ENCODE measurements around the gene SLC16A10. TPM values are rescaled to one million over a fixed set of nuclear protein-coding genes. Genes with fewer than 3 reads are reported as not detected.
"Not testable (repeated sequence)": the region's sequence is repeated elsewhere in the genome, so short reads cannot be mapped to it uniquely, and the experiment has no call there.

Gene SLC16A10
- total RNA-seq, 1 experiment from 2014 or later = 0.05 TPM

GRCh38 chr6:111088668-111089003, 1.3 kb downstream of the SLC16A10 start:
- ChIA-PET POLR2A (no interaction called here), CTCF (interaction anchor here (0.7 kb wide), 1 partner anchor 117 kb away, joined by 3 read pairs; no protein-coding TSS in a partner anchor)
- H3K36me3 Mint-ChIP-seq (ENCODE audit: insufficient read depth, unreplicated experiment) = no peaks in the 10 kb centered on the region
- H3K4me1 Mint-ChIP-seq (ENCODE audit: insufficient read depth, unreplicated experiment) = peaks cover 6% of the 10 kb centered on the region
- no peak for TF ChIP-seq CTCF (IDR thresholded peaks at IDR 0.05; ENCODE audit: unreplicated experiment)
- no peak overlapping the region for H3K4me3 Mint-ChIP-seq (ENCODE audit: unreplicated experiment)
- DNase-seq (ENCODE audit: unreplicated experiment) = no peak
- no TSS peak for BruUV-seq (replicated peaks)
- no peaks in the 10 kb centered on the region for H3K9me3 Mint-ChIP-seq (ENCODE audit: unreplicated experiment)
- intact Hi-C loops (cut with micrococcal nuclease) = no loop called here
- no peak overlapping the region for H3K27ac Mint-ChIP-seq (ENCODE audit: low read depth, unreplicated experiment)
- H3K27me3 Mint-ChIP-seq (ENCODE audit: insufficient read depth, unreplicated experiment) = peaks cover 71% of the 10 kb centered on the region

- no TSS peak for BruUV-seq (replicated peaks)
- intact Hi-C loops (cut with micrococcal nuclease) = no loop called here
- Mint-ChIP-seq H3K36me3 (ENCODE audit: insufficient read depth, unreplicated experiment) (no peaks in the 10 kb centered on the region), H3K4me1 (ENCODE audit: insufficient read depth, unreplicated experiment) (peaks cover 6% of the 10 kb centered on the region), H3K4me3 (ENCODE audit: unreplicated experiment) (no peak overlapping the region), H3K9me3 (ENCODE audit: unreplicated experiment) (no peaks in the 10 kb centered on the region), H3K27ac (ENCODE audit: low read depth, unreplicated experiment) (no peak overlapping the region), H3K27me3 (ENCODE audit: insufficient read depth, unreplicated experiment) (peaks cover 85% of the 10 kb centered on the region)
- no peak for TF ChIP-seq CTCF (IDR thresholded peaks at IDR 0.05; ENCODE audit: unreplicated experiment)
- no peak for DNase-seq (ENCODE audit: unreplicated experiment)
- ChIA-PET CTCF (no interaction called here), POLR2A (no interaction called here)
These were observed 3.5 kb downstream of the SLC16A10 start for GRCh38 chr6:111090766-111091165.

- no TSS peak for BruUV-seq (replicated peaks)
- ChIA-PET POLR2A (interaction anchor here (0.5 kb wide), 1 partner anchor 68 kb away, joined by 3 read pairs; no protein-coding TSS in a partner anchor), CTCF (no interaction called here)
- TF ChIP-seq CTCF (IDR thresholded peaks at IDR 0.05; ENCODE audit: unreplicated experiment) = no peak
- no peak overlapping the region for H3K4me3 Mint-ChIP-seq (ENCODE audit: unreplicated experiment)
- H3K27me3 Mint-ChIP-seq (ENCODE audit: insufficient read depth, unreplicated experiment) = peaks cover 73% of the 10 kb centered on the region
- H3K9me3 Mint-ChIP-seq (ENCODE audit: unreplicated experiment) = no peaks in the 10 kb centered on the region
- H3K4me1 Mint-ChIP-seq (ENCODE audit: insufficient read depth, unreplicated experiment) = peaks cover 7% of the 10 kb centered on the region
- no peaks in the 10 kb centered on the region for H3K36me3 Mint-ChIP-seq (ENCODE audit: insufficient read depth, unreplicated experiment)
- H3K27ac Mint-ChIP-seq (ENCODE audit: low read depth, unreplicated experiment) = no peak overlapping the region
- no peak for DNase-seq (ENCODE audit: unreplicated experiment)
- intact Hi-C loops (cut with micrococcal nuclease) = no loop called here
These were observed 4.7 kb downstream of the SLC16A10 start for GRCh38 chr6:111091987-111092386.

GRCh38 chr6:111095488-111095887, 8.2 kb downstream of the SLC16A10 start:
- H3K27ac Mint-ChIP-seq (ENCODE audit: low read depth, unreplicated experiment); DNase-seq (ENCODE audit: unreplicated experiment); BruUV-seq (replicated peaks); H3K4me3 Mint-ChIP-seq (ENCODE audit: unreplicated experiment); intact Hi-C loops (cut with micrococcal nuclease); POLR2A ChIA-PET; H3K4me1 Mint-ChIP-seq (ENCODE audit: insufficient read depth, unreplicated experiment); H3K9me3 Mint-ChIP-seq (ENCODE audit: unreplicated experiment); H3K36me3 Mint-ChIP-seq (ENCODE audit: insufficient read depth, unreplicated experiment): not testable (repeated sequence)
- H3K27me3 Mint-ChIP-seq (ENCODE audit: insufficient read depth, unreplicated experiment) = peaks cover 42% of the 10 kb centered on the region
- CTCF ChIA-PET = interaction anchor here (0.7 to 1.0 kb wide), 3 partner anchors 28 to 114 kb away, joined by 3 read pairs; no protein-coding TSS in a partner anchor

GRCh38 chr6:111096246-111096645, 8.9 kb downstream of the SLC16A10 start:
- H3K27ac Mint-ChIP-seq (ENCODE audit: low read depth, unreplicated experiment) = no peak overlapping the region
- no peak overlapping the region for H3K4me3 Mint-ChIP-seq (ENCODE audit: unreplicated experiment)
- peaks cover 37% of the 10 kb centered on the region for H3K27me3 Mint-ChIP-seq (ENCODE audit: insufficient read depth, unreplicated experiment)
- H3K36me3 Mint-ChIP-seq (ENCODE audit: insufficient read depth, unreplicated experiment) = peaks cover 5% of the 10 kb centered on the region
- no peaks in the 10 kb centered on the region for H3K9me3 Mint-ChIP-seq (ENCODE audit: unreplicated experiment)
- CTCF ChIA-PET = interaction anchor here (0.7 to 1.0 kb wide), 3 partner anchors 29 to 113 kb away, joined by 3 read pairs; no protein-coding TSS in a partner anchor
- intact Hi-C loops (cut with micrococcal nuclease) = no loop called here
- POLR2A ChIA-PET = interaction anchor here (0.5 kb wide), 1 partner anchor 556 kb away, joined by 4 read pairs; no protein-coding TSS in a partner anchor
- TF ChIP-seq CTCF (IDR thresholded peaks at IDR 0.05; ENCODE audit: unreplicated experiment) = no peak
- peak; percentile 84 for DNase-seq (ENCODE audit: unreplicated experiment)
- BruUV-seq (replicated peaks) = no TSS peak
- peaks cover 7% of the 10 kb centered on the region for H3K4me1 Mint-ChIP-seq (ENCODE audit: insufficient read depth, unreplicated experiment)
